ENCODE data around the gene MTFR1L.

MTFR1L gene

GRCh38 chr1:25795211-25795610 is 24.5 kb upstream of the MTFR1L start:
- H3K4me1 ChIP-seq (ENCODE audit: control insufficient read depth, insufficient read depth, low read length): peaks cover 28% of the 10 kb centered on the region

DNA sequence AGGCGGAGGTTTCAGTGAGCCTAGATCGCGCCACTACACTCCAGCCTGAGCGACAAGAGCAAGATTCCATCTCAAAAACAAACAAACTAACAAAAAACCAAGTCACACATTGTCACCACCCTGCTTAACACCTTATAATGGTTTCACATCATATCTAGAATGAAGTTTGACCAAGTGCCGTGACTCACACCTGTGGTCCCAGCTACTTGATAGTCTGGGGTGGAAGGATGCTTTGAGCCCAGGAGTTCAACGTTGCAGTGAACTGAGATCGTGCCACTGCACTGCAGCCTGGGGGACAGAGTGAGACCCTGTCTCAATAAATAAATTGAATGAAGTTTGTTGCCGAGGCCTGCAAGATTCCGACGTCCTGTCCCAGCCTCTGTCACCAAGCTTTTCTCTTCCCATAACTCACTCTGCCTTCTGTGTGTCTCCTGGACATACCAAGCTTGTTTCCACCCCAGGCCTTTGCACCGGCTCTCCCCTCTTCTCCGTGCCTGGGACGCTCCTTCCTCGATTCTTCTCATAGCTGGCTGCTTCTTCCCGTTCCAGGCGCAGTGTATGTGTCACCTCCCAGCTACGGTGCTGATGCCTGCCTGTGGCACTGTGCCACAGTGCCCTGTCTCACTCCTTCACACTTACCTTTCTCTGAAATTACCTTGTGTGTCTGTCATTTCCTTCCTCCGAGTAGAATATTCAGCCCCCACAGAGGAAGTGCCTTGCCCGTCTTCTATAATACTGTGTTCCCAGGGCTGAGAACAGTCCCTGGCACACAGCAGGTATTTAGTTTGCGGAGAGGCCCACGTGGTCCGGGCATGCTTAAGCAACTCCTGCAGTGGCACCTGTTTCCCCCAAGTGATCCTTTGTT is 23.6 kb upstream of the MTFR1L start:
- no peaks in the 10 kb centered on the region for H3K27me3 ChIP-seq (ENCODE audit: control insufficient read depth, insufficient read depth, low read length)

More at GRCh38 chr1:25795211-25795610, 24.5 kb upstream of the MTFR1L start:
- no peaks in the 10 kb centered on the region for H3K9me3 ChIP-seq (ENCODE audit: control insufficient read depth, low read length)
- no peak overlapping the region for H3K9ac ChIP-seq (ENCODE audit: low read length)
- H3K4me3 ChIP-seq (ENCODE audit: low read length): no peak overlapping the region
- no peaks in the 10 kb centered on the region for H3K36me3 ChIP-seq (ENCODE audit: control insufficient read depth, insufficient read depth, low read length)
- H3K27me3 ChIP-seq (ENCODE audit: control insufficient read depth, insufficient read depth, low read length): no peaks in the 10 kb centered on the region

GRCh38 chr1:25796811-25797458 is 22.8 kb upstream of the MTFR1L start:
- Histone ChIP-seq H3K4me1 (ENCODE audit: control insufficient read depth, insufficient read depth, low read length) (peaks cover 35% of the 10 kb centered on the region), H3K4me3 (ENCODE audit: low read length) (no peak overlapping the region), H3K27me3 (ENCODE audit: control insufficient read depth, insufficient read depth, low read length) (no peaks in the 10 kb centered on the region), H3K36me3 (ENCODE audit: control insufficient read depth, insufficient read depth, low read length) (no peaks in the 10 kb centered on the region), H3K9me3 (ENCODE audit: control insufficient read depth, low read length) (no peaks in the 10 kb centered on the region), H3K9ac (ENCODE audit: low read length) (no peak overlapping the region)

More for the DNA sequence above, 23.6 kb upstream of the MTFR1L start:
- no peaks in the 10 kb centered on the region for H3K36me3 ChIP-seq (ENCODE audit: control insufficient read depth, insufficient read depth, low read length)
- no peak overlapping the region for H3K4me3 ChIP-seq (ENCODE audit: low read length)
- H3K9ac ChIP-seq (ENCODE audit: low read length): no peak overlapping the region
- H3K4me1 ChIP-seq (ENCODE audit: control insufficient read depth, insufficient read depth, low read length): peaks cover 33% of the 10 kb centered on the region
- H3K9me3 ChIP-seq (ENCODE audit: control insufficient read depth, low read length): no peaks in the 10 kb centered on the region

- Histone ChIP-seq H3K4me1 (ENCODE audit: control insufficient read depth, insufficient read depth, low read length) (peaks cover 35% of the 10 kb centered on the region), H3K27me3 (ENCODE audit: control insufficient read depth, insufficient read depth, low read length) (no peaks in the 10 kb centered on the region)
Observed at GRCh38 chr1:25797939-25798338, 21.8 kb upstream of the MTFR1L start.

DNA sequence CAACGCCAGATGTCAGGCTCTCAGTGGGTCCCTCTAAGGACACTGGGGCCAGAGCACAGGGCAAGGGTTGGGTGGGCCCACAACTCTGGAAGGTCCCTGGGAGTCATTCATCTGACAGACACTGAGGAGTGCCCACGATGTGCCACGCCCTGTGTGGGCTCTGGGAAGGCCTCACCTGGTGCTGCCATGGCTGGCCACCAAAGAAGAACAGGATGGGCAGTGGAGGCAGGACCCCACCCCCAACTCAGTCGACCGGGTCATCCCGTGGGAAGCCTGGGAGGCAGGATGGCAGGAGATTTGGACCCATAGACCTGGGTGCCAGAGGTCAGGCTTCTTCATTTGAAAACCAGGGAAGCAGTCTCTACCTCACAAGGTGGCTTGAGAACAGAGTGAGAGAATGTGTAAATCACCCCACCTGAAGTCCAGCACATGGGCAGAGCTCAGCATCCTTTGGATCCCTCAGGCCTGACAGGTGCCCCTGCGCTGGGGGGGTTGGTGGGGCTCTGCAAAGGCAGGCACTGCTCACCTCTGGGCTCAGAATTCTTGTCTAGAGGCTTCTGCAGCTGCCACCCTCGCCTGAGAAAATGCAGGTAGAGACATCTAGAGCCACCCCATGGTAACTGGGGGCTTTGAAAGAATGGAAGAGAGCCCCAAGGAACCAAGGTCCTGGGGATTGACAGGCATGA is 20.9 kb upstream of the MTFR1L start:
- Histone ChIP-seq H3K4me3 (ENCODE audit: low read length) (no peak overlapping the region), H3K9me3 (ENCODE audit: control insufficient read depth, low read length) (no peaks in the 10 kb centered on the region), H3K4me1 (ENCODE audit: control insufficient read depth, insufficient read depth, low read length) (peaks cover 35% of the 10 kb centered on the region), H3K9ac (ENCODE audit: low read length) (no peak overlapping the region), H3K27me3 (ENCODE audit: control insufficient read depth, insufficient read depth, low read length) (no peaks in the 10 kb centered on the region), H3K36me3 (ENCODE audit: control insufficient read depth, insufficient read depth, low read length) (no peaks in the 10 kb centered on the region)

More at GRCh38 chr1:25797939-25798338, 21.8 kb upstream of the MTFR1L start:
- Histone ChIP-seq H3K36me3 (ENCODE audit: control insufficient read depth, insufficient read depth, low read length) (no peaks in the 10 kb centered on the region), H3K9ac (ENCODE audit: low read length) (no peak overlapping the region), H3K9me3 (ENCODE audit: control insufficient read depth, low read length) (no peaks in the 10 kb centered on the region), H3K4me3 (ENCODE audit: low read length) (no peak overlapping the region)

DNA sequence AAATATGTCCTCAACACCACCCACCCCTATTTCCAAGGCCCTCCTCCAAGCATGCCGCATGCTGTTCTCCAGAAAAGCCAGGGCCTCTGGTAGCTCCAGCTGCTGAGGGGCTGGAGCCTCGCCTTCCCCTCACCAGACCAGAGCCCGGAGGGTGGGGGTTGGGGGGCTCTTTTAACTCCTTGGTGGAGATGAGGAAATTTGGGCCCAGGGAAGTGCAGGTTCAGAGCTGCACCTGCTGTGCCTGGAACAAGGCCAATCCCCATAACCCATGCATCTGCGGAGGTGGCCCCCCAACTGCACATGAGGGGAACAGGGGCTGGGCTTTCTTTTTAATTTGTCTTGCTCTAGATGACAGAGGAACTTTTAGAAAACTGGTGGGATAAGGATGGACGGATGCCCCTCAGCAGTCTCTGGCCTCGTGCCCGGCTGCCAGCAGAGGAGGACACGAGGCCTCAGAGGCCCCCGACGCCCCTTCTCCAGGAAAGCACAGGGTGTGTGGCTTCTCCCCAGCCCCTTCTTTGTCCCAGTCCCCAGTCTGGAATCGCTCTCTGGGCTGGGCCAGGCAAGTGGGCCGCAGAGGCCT is 20.3 kb upstream of the MTFR1L start:
- Histone ChIP-seq H3K9ac (ENCODE audit: low read length) (peak overlapping the region; percentile 63), H3K4me3 (ENCODE audit: low read length) (no peak overlapping the region), H3K4me1 (ENCODE audit: control insufficient read depth, insufficient read depth, low read length) (peaks cover 35% of the 10 kb centered on the region), H3K9me3 (ENCODE audit: control insufficient read depth, low read length) (no peaks in the 10 kb centered on the region), H3K36me3 (ENCODE audit: control insufficient read depth, insufficient read depth, low read length) (no peaks in the 10 kb centered on the region), H3K27me3 (ENCODE audit: control insufficient read depth, insufficient read depth, low read length) (no peaks in the 10 kb centered on the region)

GRCh38 chr1:25799935-25800702 is 19.6 kb upstream of the MTFR1L start, which contains the start of gene SELENON:
TSS of gene SELENON (plus strand) at chr1:25800193. CDS start at chr1:25800231, 38 bp downstream.
- peaks cover 31% of the 10 kb centered on the region for H3K4me1 ChIP-seq (ENCODE audit: control insufficient read depth, insufficient read depth, low read length)
- H3K4me3 ChIP-seq (ENCODE audit: low read length): no peak within 1 kb of the TSS
- no peaks in the 10 kb centered on the region for H3K9me3 ChIP-seq (ENCODE audit: control insufficient read depth, low read length)
- no peaks in the 10 kb centered on the region for H3K27me3 ChIP-seq (ENCODE audit: control insufficient read depth, insufficient read depth, low read length)
- peak within 1 kb of the TSS; percentile 81 for H3K9ac ChIP-seq (ENCODE audit: low read length)
- no peaks in the 10 kb centered on the region for H3K36me3 ChIP-seq (ENCODE audit: control insufficient read depth, insufficient read depth, low read length)

DNA sequence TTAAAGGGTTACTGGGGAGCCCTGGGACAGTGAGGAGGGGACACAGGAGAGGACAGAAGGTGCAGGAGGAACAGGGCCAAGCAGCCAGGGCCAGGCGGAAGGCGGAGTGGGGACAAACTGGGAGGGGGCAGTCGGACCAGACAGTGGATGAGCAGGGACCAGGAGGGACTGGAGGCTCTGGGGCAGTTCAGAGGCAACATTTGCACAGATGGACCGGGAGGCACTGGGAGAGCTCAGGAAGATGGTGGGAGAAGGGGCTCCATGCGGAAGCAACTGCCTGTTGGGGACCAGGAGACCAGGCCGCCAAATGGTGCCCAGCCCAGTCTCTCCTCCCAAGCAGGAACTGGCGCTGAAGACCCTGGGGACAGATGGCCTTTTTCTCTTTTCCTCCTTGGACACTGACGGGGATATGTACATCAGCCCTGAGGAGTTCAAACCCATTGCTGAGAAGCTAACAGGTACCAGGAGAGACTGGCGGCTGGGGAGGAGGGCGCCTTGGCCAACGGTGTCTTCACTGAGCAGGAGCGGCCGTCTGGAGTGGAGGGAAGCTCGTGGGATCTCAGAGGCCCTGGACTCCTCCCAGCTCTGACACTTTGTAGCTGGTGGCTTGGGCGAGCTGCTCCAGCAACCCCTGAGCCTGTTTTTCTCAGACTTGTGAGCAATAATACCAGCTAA is 18.9 kb upstream of the MTFR1L start:
- H3K27me3 ChIP-seq (ENCODE audit: control insufficient read depth, insufficient read depth, low read length): no peaks in the 10 kb centered on the region
- no peak overlapping the region for H3K4me3 ChIP-seq (ENCODE audit: low read length)
- H3K36me3 ChIP-seq (ENCODE audit: control insufficient read depth, insufficient read depth, low read length): no peaks in the 10 kb centered on the region
- H3K9ac ChIP-seq (ENCODE audit: low read length): peak overlapping the region; percentile 81
- H3K9me3 ChIP-seq (ENCODE audit: control insufficient read depth, low read length): no peaks in the 10 kb centered on the region
- peaks cover 27% of the 10 kb centered on the region for H3K4me1 ChIP-seq (ENCODE audit: control insufficient read depth, insufficient read depth, low read length)

DNA sequence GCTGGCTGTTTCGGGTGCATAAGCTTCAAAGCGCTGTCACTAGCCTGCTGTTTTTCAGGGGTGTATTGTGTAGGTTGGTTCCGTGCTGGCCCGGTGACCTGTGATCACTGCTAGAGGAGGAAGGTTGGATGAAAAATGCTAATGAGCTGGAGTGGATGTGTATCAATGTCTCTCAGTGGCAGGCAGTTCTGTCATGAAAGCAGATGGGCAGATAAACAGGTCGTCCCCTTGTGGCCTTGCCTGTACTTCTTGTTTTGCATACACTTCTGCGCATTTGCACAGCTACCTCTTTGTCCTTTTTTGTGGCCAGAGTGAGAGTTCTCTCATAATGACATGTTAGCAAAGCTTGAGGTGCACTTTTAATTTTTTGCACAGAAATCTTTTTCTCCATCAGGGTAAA is 16.8 kb upstream of the MTFR1L start:
- H3K4me1 ChIP-seq (ENCODE audit: control insufficient read depth, insufficient read depth, low read length): peaks cover 13% of the 10 kb centered on the region
- no peak overlapping the region for H3K9ac ChIP-seq (ENCODE audit: low read length)

DNA sequence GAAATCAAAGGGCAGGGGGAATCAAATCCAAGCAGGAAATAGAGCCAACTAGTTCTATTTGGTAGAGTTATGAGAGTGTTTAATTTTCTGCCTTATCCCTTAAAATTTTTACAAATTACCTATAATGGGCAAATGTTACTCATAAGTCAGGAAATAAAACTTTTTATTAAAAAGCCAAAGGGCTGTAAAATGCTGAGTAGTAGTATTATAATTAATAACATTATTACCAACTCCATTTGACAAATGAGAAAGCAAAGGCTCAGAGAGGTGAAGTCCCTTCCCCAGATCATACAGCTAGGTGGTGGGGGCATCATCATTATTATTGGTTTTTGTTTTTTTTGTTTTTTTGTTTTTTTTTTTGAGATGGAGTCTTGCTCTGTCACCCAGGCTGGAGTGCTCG is 16.4 kb upstream of the MTFR1L start:
- Histone ChIP-seq H3K9me3 (ENCODE audit: control insufficient read depth, low read length) (no peaks in the 10 kb centered on the region), H3K4me3 (ENCODE audit: low read length) (no peak overlapping the region), H3K4me1 (ENCODE audit: control insufficient read depth, insufficient read depth, low read length) (peaks cover 13% of the 10 kb centered on the region), H3K9ac (ENCODE audit: low read length) (no peak overlapping the region), H3K27me3 (ENCODE audit: control insufficient read depth, insufficient read depth, low read length) (no peaks in the 10 kb centered on the region), H3K36me3 (ENCODE audit: control insufficient read depth, insufficient read depth, low read length) (no peaks in the 10 kb centered on the region)

More for the DNA sequence above, 16.8 kb upstream of the MTFR1L start:
- Histone ChIP-seq H3K4me3 (ENCODE audit: low read length) (no peak overlapping the region), H3K27me3 (ENCODE audit: control insufficient read depth, insufficient read depth, low read length) (no peaks in the 10 kb centered on the region), H3K36me3 (ENCODE audit: control insufficient read depth, insufficient read depth, low read length) (no peaks in the 10 kb centered on the region), H3K9me3 (ENCODE audit: control insufficient read depth, low read length) (no peaks in the 10 kb centered on the region)

Data from mucosa of stomach (tissue), 1 donor.